Astrocyte (in vitro differentiated cells and primary cell): ENCODE data around the gene PNPLA3. TPM values are rescaled to one million over a fixed set of nuclear protein-coding genes. Genes with fewer than 3 reads are reported as not detected.

ENCODE experiments used
- DNase-seq: peaks from one replicate; pipeline ENCODE4 v3.0.0-alpha.2; 2010; ENCODE audit warnings: low read depth
- FAIRE-seq: peaks from 2 replicates; lab custom pipeline; 2011; peaks lifted over from hg19 to GRCh38; lab: Jason Lieb, UNC
- H2AFZ ChIP-seq: 2 replicates; pipeline ENCODE4 v1.6.0; 2012; ENCODE audit warnings: low read depth, low read length, inconsistent platforms
- H3K27ac ChIP-seq: 2 replicates; pipeline ENCODE4 v1.5.1; 2011; ENCODE audit warnings: low read depth, low read length, inconsistent platforms
- H3K27me3 ChIP-seq: 2 replicates; pipeline ENCODE4 v1.6.0; 2011; ENCODE audit warnings: low read length, inconsistent platforms; ENCODE audit not compliant: insufficient read depth
- H3K36me3 ChIP-seq: 2 replicates; pipeline ENCODE4 v1.5.1; 2011; ENCODE audit warnings: low read length, inconsistent platforms; ENCODE audit not compliant: insufficient read depth
- H3K4me1 ChIP-seq: 2 replicates; pipeline ENCODE4 v1.5.1; 2011; ENCODE audit warnings: low read length, inconsistent platforms; ENCODE audit not compliant: insufficient read depth
- H3K4me2 ChIP-seq: 2 replicates; pipeline ENCODE4 v1.6.0; 2012; ENCODE audit warnings: low read length, inconsistent platforms
- H3K4me3 ChIP-seq: 2 replicates; pipeline ENCODE4 v1.5.1; 2011; ENCODE audit warnings: low read depth, mild to moderate bottlenecking, low read length, inconsistent platforms; ENCODE audit not compliant: insufficient read depth
- H3K79me2 ChIP-seq: 2 replicates; pipeline ENCODE4 v1.6.0; 2012; ENCODE audit warnings: mild to moderate bottlenecking, low read length, inconsistent platforms; ENCODE audit not compliant: insufficient read depth
- H3K9ac ChIP-seq: 2 replicates; pipeline ENCODE4 v1.6.0; 2012; ENCODE audit warnings: mild to moderate bottlenecking, low read length, inconsistent platforms
- H3K9me3 ChIP-seq: 2 replicates; pipeline ENCODE4 v1.5.1; 2012; ENCODE audit warnings: low read depth, mild to moderate bottlenecking, low read length, inconsistent platforms; ENCODE audit not compliant: insufficient read depth
- H4K20me1 ChIP-seq: 2 replicates; pipeline ENCODE4 v1.6.0; 2012; ENCODE audit warnings: low read length, inconsistent platforms; ENCODE audit not compliant: insufficient read depth
- H3K27ac Mint-ChIP-seq: one replicate; pipeline ENCODE4 v1.8.0; 2021; ENCODE audit warnings: mild to moderate bottlenecking, mixed read lengths; ENCODE audit not compliant: unreplicated experiment
- H3K27me3 Mint-ChIP-seq: one replicate; pipeline ENCODE4 v1.8.0; 2021; ENCODE audit warnings: low read depth, mixed read lengths; ENCODE audit not compliant: unreplicated experiment
- H3K36me3 Mint-ChIP-seq: one replicate; pipeline ENCODE4 v1.8.0; 2021; ENCODE audit warnings: low read depth, mixed read lengths; ENCODE audit not compliant: unreplicated experiment
- H3K4me1 Mint-ChIP-seq: one replicate; pipeline ENCODE4 v1.8.0; 2021; ENCODE audit warnings: low read depth, mixed read lengths; ENCODE audit not compliant: unreplicated experiment
- H3K4me3 Mint-ChIP-seq: one replicate; pipeline ENCODE4 v1.8.0; 2021; ENCODE audit warnings: mild to moderate bottlenecking, moderate library complexity, mixed read lengths; ENCODE audit not compliant: unreplicated experiment
- H3K9me3 Mint-ChIP-seq: one replicate; pipeline ENCODE4 v1.8.0; 2021; ENCODE audit warnings: mild to moderate bottlenecking, mixed read lengths; ENCODE audit not compliant: unreplicated experiment
- CTCF ChIP-seq: IDR thresholded peaks from 2 replicates; pipeline ENCODE4 v1.5.1; 2011; ENCODE audit warnings: low read depth, mild to moderate bottlenecking, inconsistent platforms, low read length, moderate library complexity; ENCODE audit not compliant: insufficient read depth
- EZH2 ChIP-seq: IDR thresholded peaks from 2 replicates; pipeline ENCODE4 v1.6.1; 2012; ENCODE audit warnings: mild to moderate bottlenecking, low read length, inconsistent platforms; ENCODE audit not compliant: insufficient read depth
- total RNA-seq: library from RNA; stranded (reverse); gene quantifications from 2 replicates; pipeline ENCODE4 v1.2.1, GENCODE V29; 2021

PNPLA3 gene
- total RNA-seq, 1 donor from 2014 or later: 10.8 TPM

GRCh38 chr22:43944670-43945430 is 21.2 kb downstream of the PNPLA3 start:
- Mint-ChIP-seq H3K27ac (no peak overlapping the region), H3K4me3 (no peak overlapping the region), H3K36me3 (peaks cover 19% of the 10 kb centered on the region), H3K9me3 (no peaks in the 10 kb centered on the region), H3K4me1 (no peaks in the 10 kb centered on the region), H3K27me3 (no peaks in the 10 kb centered on the region)
- no peak for DNase-seq
- no peaks in the 10 kb centered on the region for H3K9me3 ChIP-seq
- H3K9ac ChIP-seq: no peak overlapping the region
- no peak for FAIRE-seq
- no peaks in the 10 kb centered on the region for H3K27me3 ChIP-seq
- no peak overlapping the region for H2AFZ ChIP-seq
- H3K4me1 ChIP-seq: no peaks in the 10 kb centered on the region
- H3K36me3 ChIP-seq: peaks cover 20% of the 10 kb centered on the region
- H3K4me3 ChIP-seq: no peak overlapping the region
- no peak overlapping the region for H3K4me2 ChIP-seq
- H3K79me2 ChIP-seq: no peaks in the 10 kb centered on the region
- TF ChIP-seq CTCF: no peak
- no peak for TF ChIP-seq EZH2
- no peak overlapping the region for H3K27ac ChIP-seq
- peaks cover 28% of the 10 kb centered on the region for H4K20me1 ChIP-seq

DNA sequence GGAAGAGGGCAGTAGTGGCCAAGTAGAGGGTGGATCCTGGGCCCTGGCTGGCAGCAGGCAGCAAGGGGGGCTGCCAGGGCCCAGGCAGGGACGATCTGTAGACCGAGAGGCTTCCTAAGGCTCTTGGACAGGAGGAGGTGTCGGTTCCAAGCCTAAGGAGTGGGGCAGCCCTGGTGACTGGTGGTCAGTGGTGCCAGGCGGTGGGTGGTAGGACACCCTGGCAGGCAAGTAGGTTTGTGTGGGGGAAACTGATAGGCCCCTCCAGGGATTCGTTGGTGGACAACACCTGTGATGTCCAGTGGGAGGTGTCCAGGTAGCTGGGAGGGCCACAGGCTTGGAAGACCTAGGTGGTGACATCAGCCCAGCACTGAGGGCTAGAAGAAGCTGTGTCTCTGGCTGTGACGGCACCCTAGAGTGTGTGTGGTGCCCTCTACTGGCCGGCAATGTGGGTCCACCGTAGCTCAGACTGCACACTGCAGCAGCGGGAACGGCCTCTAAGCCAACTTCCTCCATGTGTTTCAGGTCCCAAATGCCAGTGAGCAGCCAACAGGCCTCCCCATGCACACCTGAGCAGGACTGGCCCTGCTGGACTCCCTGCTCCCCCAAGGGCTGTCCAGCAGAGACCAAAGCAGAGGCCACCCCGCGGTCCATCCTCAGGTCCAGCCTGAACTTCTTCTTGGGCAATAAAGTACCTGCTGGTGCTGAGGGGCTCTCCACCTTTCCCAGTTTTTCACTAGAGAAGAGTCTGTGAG is 22.2 kb downstream of the PNPLA3 start:
- Mint-ChIP-seq H3K4me3 (no peak overlapping the region), H3K36me3 (peaks cover 18% of the 10 kb centered on the region), H3K27me3 (no peaks in the 10 kb centered on the region), H3K27ac (no peak overlapping the region), H3K4me1 (no peaks in the 10 kb centered on the region), H3K9me3 (no peaks in the 10 kb centered on the region)
- H3K27ac ChIP-seq: no peak overlapping the region
- no peak overlapping the region for H3K4me2 ChIP-seq
- no peak overlapping the region for H2AFZ ChIP-seq
- H3K4me1 ChIP-seq: no peaks in the 10 kb centered on the region
- no peak for DNase-seq
- H4K20me1 ChIP-seq: peaks cover 28% of the 10 kb centered on the region
- no peak for FAIRE-seq
- no peak overlapping the region for H3K9ac ChIP-seq
- H3K79me2 ChIP-seq: no peaks in the 10 kb centered on the region
- no peaks in the 10 kb centered on the region for H3K27me3 ChIP-seq
- TF ChIP-seq EZH2 (no peak), CTCF (peak; percentile 57)
- H3K9me3 ChIP-seq: no peaks in the 10 kb centered on the region
- H3K4me3 ChIP-seq: no peak overlapping the region
- H3K36me3 ChIP-seq: peaks cover 17% of the 10 kb centered on the region

DNA sequence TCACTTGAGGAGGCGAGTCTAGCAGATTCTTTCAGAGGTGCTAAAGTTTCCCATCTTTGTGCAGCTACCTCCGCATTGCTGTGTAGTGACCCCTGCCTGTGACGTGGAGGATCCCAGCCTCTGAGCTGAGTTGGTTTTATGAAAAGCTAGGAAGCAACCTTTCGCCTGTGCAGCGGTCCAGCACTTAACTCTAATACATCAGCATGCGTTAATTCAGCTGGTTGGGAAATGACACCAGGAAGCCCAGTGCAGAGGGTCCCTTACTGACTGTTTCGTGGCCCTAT is 22.7 kb downstream of the PNPLA3 start:
- H3K4me3 Mint-ChIP-seq: no peak overlapping the region
- peaks cover 18% of the 10 kb centered on the region for H3K36me3 Mint-ChIP-seq

More for the DNA sequence above, 22.7 kb downstream of the PNPLA3 start:
- FAIRE-seq (no peak), DNase-seq (no peak)
- Mint-ChIP-seq H3K27me3 (no peaks in the 10 kb centered on the region), H3K9me3 (no peaks in the 10 kb centered on the region), H3K4me1 (no peaks in the 10 kb centered on the region), H3K27ac (no peak overlapping the region)
- H3K9ac ChIP-seq: no peak overlapping the region
- no peaks in the 10 kb centered on the region for H3K9me3 ChIP-seq
- no peak overlapping the region for H3K27ac ChIP-seq
- no peaks in the 10 kb centered on the region for H3K4me1 ChIP-seq
- no peak overlapping the region for H3K4me2 ChIP-seq
- H3K36me3 ChIP-seq: peaks cover 13% of the 10 kb centered on the region
- H4K20me1 ChIP-seq: peaks cover 26% of the 10 kb centered on the region
- no peaks in the 10 kb centered on the region for H3K27me3 ChIP-seq
- TF ChIP-seq EZH2 (no peak), CTCF (no peak)
- no peak overlapping the region for H2AFZ ChIP-seq
- H3K4me3 ChIP-seq: no peak overlapping the region
- H3K79me2 ChIP-seq: no peaks in the 10 kb centered on the region
